HUES48 (cell line): ENCODE measurements around the gene SSR2.
A peak's percentile ranks its signal among the peaks of the same experiment; 100 is the strongest.

ENCODE experiments used
- H3K27ac ChIP-seq: one replicate; pipeline ENCODE4 v1.7.0; 2013; ENCODE audit warnings: low read depth, low read length, inconsistent platforms
- H3K27me3 ChIP-seq: 2 replicates; pipeline ENCODE4 v1.6.1; 2013; ENCODE audit warnings: mild to moderate bottlenecking, low read length; ENCODE audit not compliant: control insufficient read depth, insufficient read depth
- H3K36me3 ChIP-seq: 2 replicates; pipeline ENCODE4 v1.6.1; 2013; ENCODE audit warnings: low read length; ENCODE audit not compliant: control insufficient read depth, insufficient read depth
- H3K4me1 ChIP-seq: 2 replicates; pipeline ENCODE4 v1.6.1; 2013; ENCODE audit warnings: mild to moderate bottlenecking, low read length; ENCODE audit not compliant: control insufficient read depth, insufficient read depth
- H3K4me3 ChIP-seq: 2 replicates; pipeline ENCODE4 v1.5.1; 2013; ENCODE audit warnings: mild to moderate bottlenecking, low read depth, low read length
- H3K9ac ChIP-seq: 2 replicates; pipeline ENCODE4 v1.6.1; 2013; ENCODE audit warnings: mild to moderate bottlenecking, low read depth, low read length, moderate library complexity
- H3K9me3 ChIP-seq: 2 replicates; pipeline ENCODE4 v1.6.1; 2013; ENCODE audit warnings: low read length; ENCODE audit not compliant: control insufficient read depth, insufficient read depth

SSR2 gene

GRCh38 chr1:156009404-156009803, 11.3 kb downstream of the SSR2 start:
- Histone ChIP-seq H3K27me3 (no peaks in the 10 kb centered on the region), H3K9me3 (no peaks in the 10 kb centered on the region), H3K9ac (no peak overlapping the region), H3K36me3 (peaks cover 61% of the 10 kb centered on the region), H3K4me1 (no peaks in the 10 kb centered on the region), H3K4me3 (no peak overlapping the region), H3K27ac (no peak overlapping the region)

DNA sequence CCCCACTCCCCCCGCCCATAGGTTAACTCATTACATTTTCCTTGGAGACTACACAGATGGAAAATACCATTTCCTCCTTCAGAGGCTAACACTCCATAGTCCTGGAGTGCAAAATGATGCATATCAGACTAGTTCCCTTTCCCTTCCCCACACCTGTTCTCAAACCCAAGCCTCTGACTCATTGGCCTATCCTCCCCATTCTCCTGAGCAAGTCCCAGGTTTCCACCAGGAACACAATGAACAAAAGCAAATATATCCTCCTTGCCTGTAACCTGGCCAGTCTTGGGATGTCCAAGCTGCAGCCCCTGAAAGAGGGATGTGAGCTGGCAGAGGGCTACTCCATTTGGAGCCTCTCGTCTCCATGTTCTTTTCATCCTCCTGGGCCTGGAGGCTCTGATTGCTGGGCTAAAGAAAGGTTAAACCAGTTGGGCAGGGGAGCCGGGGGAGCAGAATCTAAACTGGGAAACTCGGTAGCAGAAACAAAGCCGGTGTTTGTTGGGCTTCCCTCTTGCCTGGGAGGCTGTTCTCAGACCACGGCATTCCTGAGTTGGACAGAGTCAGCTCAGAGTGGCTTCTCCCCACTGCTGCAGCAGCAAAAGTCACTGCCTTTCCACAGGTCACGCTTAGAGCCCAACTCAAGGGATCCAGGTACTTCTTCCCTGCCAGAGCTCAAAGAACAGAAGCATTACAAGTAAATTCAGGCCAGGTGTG, 13.9 kb downstream of the SSR2 start:
- Histone ChIP-seq H3K27me3 (no peaks in the 10 kb centered on the region), H3K4me3 (no peak overlapping the region), H3K9me3 (no peaks in the 10 kb centered on the region), H3K4me1 (no peaks in the 10 kb centered on the region), H3K36me3 (peaks cover 36% of the 10 kb centered on the region), H3K27ac (peak overlapping the region; percentile 6), H3K9ac (no peak overlapping the region)

- no peaks in the 10 kb centered on the region for H3K4me1 ChIP-seq
- H3K4me3 ChIP-seq, result no peak overlapping the region
- no peak overlapping the region for H3K27ac ChIP-seq
- H3K36me3 ChIP-seq, result peaks cover 18% of the 10 kb centered on the region
- H3K9ac ChIP-seq, result no peak overlapping the region
- no peaks in the 10 kb centered on the region for H3K9me3 ChIP-seq
- H3K27me3 ChIP-seq, result no peaks in the 10 kb centered on the region
Measured at GRCh38 chr1:156004843-156005584, 15.7 kb downstream of the SSR2 start.

GRCh38 chr1:156003923-156004188, 16.9 kb downstream of the SSR2 start:
- Histone ChIP-seq H3K4me1 (no peaks in the 10 kb centered on the region), H3K9ac (no peak overlapping the region)

DNA sequence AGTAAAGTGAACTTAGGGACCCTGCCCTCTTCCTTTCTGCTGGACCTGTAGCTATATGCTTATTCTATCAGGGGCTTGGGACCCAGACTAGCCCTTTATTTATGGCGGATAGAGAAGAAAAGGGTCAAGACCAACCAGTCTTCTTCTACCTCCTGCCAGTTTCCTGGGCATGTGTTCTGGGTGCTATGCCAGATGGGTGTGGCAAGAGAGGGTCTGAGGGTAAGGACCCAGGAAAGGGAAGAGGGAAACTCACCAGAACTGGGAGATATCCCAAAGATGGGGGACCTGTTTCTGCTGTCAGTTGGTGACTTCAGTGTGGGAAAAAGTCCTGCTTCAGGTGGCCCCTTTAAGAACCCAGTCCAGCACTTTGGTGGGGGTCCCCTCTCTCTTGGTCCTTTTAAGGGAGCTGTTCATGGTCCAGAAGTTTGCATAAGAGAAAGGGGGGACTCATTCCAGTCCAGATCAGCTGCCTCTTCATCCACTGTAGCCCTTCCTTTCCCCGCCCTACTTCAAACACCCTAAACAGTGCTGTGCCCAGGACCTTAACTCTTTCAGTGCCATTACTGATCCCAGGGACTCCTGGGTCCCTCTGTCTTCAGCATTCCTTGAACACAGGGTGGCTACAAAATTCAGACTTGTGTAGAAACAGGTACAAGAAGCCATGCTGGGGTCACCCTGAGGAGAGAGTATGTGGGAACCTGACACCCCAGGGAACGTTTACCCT, 18.4 kb downstream of the SSR2 start:
- no peak overlapping the region for H3K27ac ChIP-seq
- H3K27me3 ChIP-seq, result no peaks in the 10 kb centered on the region
- H3K36me3 ChIP-seq, result no peaks in the 10 kb centered on the region
- H3K4me3 ChIP-seq, result no peak overlapping the region
- no peak overlapping the region for H3K9ac ChIP-seq
- no peaks in the 10 kb centered on the region for H3K4me1 ChIP-seq
- H3K9me3 ChIP-seq, result no peaks in the 10 kb centered on the region

More at GRCh38 chr1:156003923-156004188, 16.9 kb downstream of the SSR2 start:
- Histone ChIP-seq H3K27me3 (no peaks in the 10 kb centered on the region), H3K27ac (no peak overlapping the region), H3K4me3 (no peak overlapping the region), H3K36me3 (peaks cover 6% of the 10 kb centered on the region), H3K9me3 (no peaks in the 10 kb centered on the region)

DNA sequence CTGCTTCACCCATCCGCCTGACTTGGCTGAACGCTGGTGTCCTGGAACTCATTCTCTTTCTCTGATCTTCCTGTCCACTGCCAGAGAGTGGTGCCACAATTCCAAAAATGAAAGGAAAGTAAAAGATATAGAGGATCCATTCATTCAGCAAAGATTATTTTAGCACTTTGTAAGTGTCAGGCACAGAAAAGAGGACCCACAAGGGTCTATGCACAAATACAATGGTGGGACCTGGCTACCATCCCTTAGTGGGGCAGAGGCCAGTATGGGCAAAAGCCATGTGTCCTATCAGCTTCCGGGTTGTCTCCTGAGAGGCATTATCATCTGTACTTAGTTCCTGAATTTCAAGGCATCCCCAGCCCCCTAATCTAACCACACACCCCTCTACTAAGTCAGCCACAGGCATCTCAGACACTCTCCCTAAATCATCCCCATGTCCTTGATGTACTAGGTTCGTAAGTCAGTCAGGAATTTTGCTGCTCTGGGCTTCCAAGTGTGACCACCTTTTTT, 19.0 kb downstream of the SSR2 start:
- Histone ChIP-seq H3K27me3 (no peaks in the 10 kb centered on the region), H3K9me3 (no peaks in the 10 kb centered on the region), H3K4me1 (no peaks in the 10 kb centered on the region), H3K4me3 (no peak overlapping the region), H3K27ac (no peak overlapping the region), H3K36me3 (no peaks in the 10 kb centered on the region), H3K9ac (no peak overlapping the region)

- no peaks in the 10 kb centered on the region for H3K9me3 ChIP-seq
- no peaks in the 10 kb centered on the region for H3K27me3 ChIP-seq
- no peaks in the 10 kb centered on the region for H3K36me3 ChIP-seq
- no peak overlapping the region for H3K9ac ChIP-seq
- H3K4me3 ChIP-seq, result no peak overlapping the region
- H3K27ac ChIP-seq, result no peak overlapping the region
- no peaks in the 10 kb centered on the region for H3K4me1 ChIP-seq
Measured at GRCh38 chr1:156001021-156001661, 19.6 kb downstream of the SSR2 start.

DNA sequence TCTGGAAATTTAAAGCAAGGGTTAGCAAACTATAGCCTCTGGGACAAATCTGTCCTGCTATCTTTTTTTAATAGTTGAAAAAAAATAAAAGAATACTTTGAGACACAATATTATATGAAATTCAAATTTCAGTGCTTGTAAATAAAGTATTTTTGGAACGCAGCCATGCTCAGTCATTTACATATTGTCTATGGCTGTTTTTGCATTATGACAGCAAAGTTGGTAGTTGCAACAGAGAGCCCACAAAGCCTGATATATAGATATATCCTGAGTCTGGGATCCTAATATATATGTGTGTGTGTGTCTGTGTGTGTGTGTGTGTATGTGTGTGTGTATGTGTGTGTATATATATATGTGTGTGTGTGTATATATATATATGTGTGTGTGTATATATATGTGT, 20.8 kb downstream of the SSR2 start:
- H3K27me3 ChIP-seq, result no peaks in the 10 kb centered on the region
- no peaks in the 10 kb centered on the region for H3K9me3 ChIP-seq
- H3K9ac ChIP-seq, result no peak overlapping the region
- H3K4me1 ChIP-seq, result no peaks in the 10 kb centered on the region
- H3K4me3 ChIP-seq, result no peak overlapping the region
- H3K27ac ChIP-seq, result no peak overlapping the region
- no peaks in the 10 kb centered on the region for H3K36me3 ChIP-seq

GRCh38 chr1:155996166-155996565, 24.6 kb downstream of the SSR2 start:
- no peaks in the 10 kb centered on the region for H3K27me3 ChIP-seq
- no peak overlapping the region for H3K4me3 ChIP-seq
- H3K36me3 ChIP-seq, result no peaks in the 10 kb centered on the region
- no peak overlapping the region for H3K27ac ChIP-seq
- H3K4me1 ChIP-seq, result no peaks in the 10 kb centered on the region
- H3K9ac ChIP-seq, result no peak overlapping the region
- H3K9me3 ChIP-seq, result no peaks in the 10 kb centered on the region

DNA sequence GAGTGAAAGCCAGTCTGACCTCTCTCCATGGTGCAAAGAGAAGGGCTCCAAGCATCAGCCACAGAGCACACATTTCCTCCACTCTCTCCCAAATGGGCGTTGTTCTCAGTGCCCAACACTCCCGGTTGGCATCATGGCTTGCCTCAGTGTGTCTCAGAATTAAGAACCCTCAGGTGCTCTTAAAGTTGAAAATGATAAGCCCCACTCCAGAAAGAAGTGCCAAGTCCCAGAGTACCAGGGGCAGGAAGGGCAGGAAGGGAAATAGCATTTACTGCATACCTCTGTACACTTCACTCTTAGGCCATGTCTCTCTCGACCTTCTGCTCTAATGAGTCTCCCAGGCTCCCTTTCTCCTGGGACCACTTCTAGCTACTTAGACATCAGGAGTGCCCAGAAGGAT, 27.2 kb downstream of the SSR2 start:
- Histone ChIP-seq H3K4me3 (no peak overlapping the region), H3K27ac (no peak overlapping the region), H3K4me1 (0 out of 2 replicates have a peak, but pooled peaks cover 4% of the 10 kb centered on the region), H3K36me3 (no peaks in the 10 kb centered on the region), H3K9ac (no peak overlapping the region), H3K9me3 (no peaks in the 10 kb centered on the region), H3K27me3 (no peaks in the 10 kb centered on the region)
